OCI-LY7 (cell line): ENCODE results near the gene ISG20L2. TPM values are rescaled to one million over a fixed set of nuclear protein-coding genes. Genes with fewer than 3 reads are reported as not detected.
"Not testable (repeated sequence)": the region's sequence is repeated elsewhere in the genome, so short reads cannot be mapped to it uniquely, and the experiment has no call there.

ENCODE experiments used
- BruUV-seq: library from RNA; stranded (reverse); fragments of 400-500 nt; replicated peaks from 2 replicates; lab custom pipeline; 2021; lab: Mats Ljungman, UMichigan
- CTCF ChIA-PET: fragments of 300-600 bp; sonication (Branson Sonifier 250); formaldehyde crosslinking; loops from one replicate; lab custom pipeline; 2022; ENCODE audit warnings: antibody characterized with exemption; ENCODE audit not compliant: unreplicated experiment; lab: Charles Lee
- POLR2A ChIA-PET: fragments of 300-600 bp; sonication (Branson Sonifier 250); formaldehyde crosslinking; loops from one replicate; lab custom pipeline; 2022; ENCODE audit warnings: antibody characterized with exemption; lab: Charles Lee
- DNase-seq: peaks from one replicate; pipeline ENCODE4 v3.0.0-alpha.2; 2015; ENCODE audit warnings: low spot score
- H2AFZ ChIP-seq: fragments of 200-600 bp; sonication (generic), shearing (Covaris generic); 2 replicates; pipeline ENCODE4 v1.6.1; 2014; ENCODE audit warnings: mild to moderate bottlenecking, antibody characterized with exemption, low read length, moderate library complexity
- H3K27ac ChIP-seq: fragments of 200-600 bp; sonication (generic); 2 replicates; pipeline ENCODE4 v1.5.1; 2014; ENCODE audit warnings: mixed run types, low read depth, mild to moderate bottlenecking, moderate library complexity, low read length, inconsistent platforms; ENCODE audit not compliant: poor library complexity, severe bottlenecking
- H3K36me3 ChIP-seq: fragments of 200-600 bp; sonication (generic); 2 replicates; pipeline ENCODE4 v1.6.1; 2014; ENCODE audit warnings: mild to moderate bottlenecking, antibody characterized with exemption, low read length, moderate library complexity, mixed read lengths; ENCODE audit not compliant: insufficient read depth
- H3K4me1 ChIP-seq: fragments of 200-600 bp; sonication (generic); 2 replicates; pipeline ENCODE4 v1.5.1; 2014; ENCODE audit warnings: mild to moderate bottlenecking, low read length; ENCODE audit not compliant: insufficient read depth, poor library complexity, severe bottlenecking
- H3K4me2 ChIP-seq: fragments of 200-600 bp; sonication (generic); 2 replicates; pipeline ENCODE4 v1.6.1; 2014; ENCODE audit warnings: mild to moderate bottlenecking, low read length
- H3K4me3 ChIP-seq: fragments of 200-600 bp; sonication (generic); 2 replicates; pipeline ENCODE4 v1.5.1; 2014; ENCODE audit warnings: mild to moderate bottlenecking, low read depth, low read length; ENCODE audit not compliant: poor library complexity, severe bottlenecking
- H3K79me2 ChIP-seq: fragments of 200-600 bp; sonication (generic); 2 replicates; pipeline ENCODE4 v1.6.1; 2016; ENCODE audit warnings: low read depth, mild to moderate bottlenecking, low read length, moderate library complexity, mixed read lengths; ENCODE audit not compliant: insufficient read depth
- H3K9me2 ChIP-seq: fragments of 200-600 bp; sonication (generic); 2 replicates; pipeline ENCODE4 v1.6.1; 2016; ENCODE audit warnings: mild to moderate bottlenecking, low read length, mixed read lengths; ENCODE audit not compliant: insufficient read depth
- H3K9me3 ChIP-seq: fragments of 200-600 bp; sonication (generic); 2 replicates; pipeline ENCODE4 v1.6.1; 2014; ENCODE audit warnings: mild to moderate bottlenecking, mixed run types, low read length, mixed read lengths
- H4K20me1 ChIP-seq: fragments of 200-600 bp; sonication (generic); 2 replicates; pipeline ENCODE4 v1.6.1; 2014; ENCODE audit warnings: mild to moderate bottlenecking, antibody characterized with exemption, low read length, moderate library complexity, mixed read lengths; ENCODE audit not compliant: insufficient read depth
- EZH2phosphoT487 ChIP-seq: fragments of 200-600 bp; sonication (generic); IDR thresholded peaks from 2 replicates; pipeline ENCODE4 v1.6.1; 2018; ENCODE audit warnings: low read depth, borderline replicate concordance, mild to moderate bottlenecking, mixed run types, antibody characterized with exemption, low read length, moderate library complexity, mixed read lengths
- intact Hi-C: fragments of 100-400 bp; cut with micrococcal nuclease; formaldehyde crosslinking; loops from one replicate; pipeline ENCODE4 v1.10.0; 2022; ENCODE audit not compliant: unreplicated experiment
- total RNA-seq, 2 experiments: library from RNA; depleted of rRNA in 1 of 2; stranded (reverse); fragments of >200 nt in 1 of 2; shearing (Covaris generic) in 1 of 2; gene quantifications; 2 replicates each; pipeline ENCODE4 v1.2.3, GENCODE V29; 2014 to 2022
- TF ChIP-seq, protein P1 (sequence below): fragments of 200-600 bp; sonication (generic); conservative IDR thresholded peaks from 2 replicates; pipeline ENCODE4 v1.5.1; 2014; ENCODE audit warnings: mild to moderate bottlenecking, antibody characterized with exemption, low read length, moderate library complexity, mixed read lengths

ISG20L2 gene
- total RNA-seq, 2 experiments from 2014 or later: 37.9 to 74.1 TPM

DNA sequence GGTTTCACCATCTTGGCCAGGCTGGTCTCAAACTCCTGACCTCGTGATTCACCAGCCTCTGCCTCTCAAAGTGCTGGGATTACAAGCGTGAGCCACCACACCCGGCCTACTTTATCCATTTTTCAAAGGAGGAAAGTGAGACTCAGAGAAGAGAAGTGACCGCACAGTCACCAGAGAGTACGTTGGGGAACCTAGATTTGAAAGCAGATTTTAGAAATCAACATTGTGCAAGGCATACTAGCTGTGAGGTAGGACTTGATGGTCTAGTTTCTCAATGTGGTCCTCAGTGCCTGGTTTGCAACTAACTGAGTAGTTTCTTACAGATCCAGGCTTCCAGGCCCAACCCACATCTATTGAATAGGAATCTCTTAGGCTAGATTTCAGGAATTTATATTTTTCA is 37.1 kb upstream of the ISG20L2 start:
- BruUV-seq: no TSS peak
- intact Hi-C loops: no loop called here

DNA sequence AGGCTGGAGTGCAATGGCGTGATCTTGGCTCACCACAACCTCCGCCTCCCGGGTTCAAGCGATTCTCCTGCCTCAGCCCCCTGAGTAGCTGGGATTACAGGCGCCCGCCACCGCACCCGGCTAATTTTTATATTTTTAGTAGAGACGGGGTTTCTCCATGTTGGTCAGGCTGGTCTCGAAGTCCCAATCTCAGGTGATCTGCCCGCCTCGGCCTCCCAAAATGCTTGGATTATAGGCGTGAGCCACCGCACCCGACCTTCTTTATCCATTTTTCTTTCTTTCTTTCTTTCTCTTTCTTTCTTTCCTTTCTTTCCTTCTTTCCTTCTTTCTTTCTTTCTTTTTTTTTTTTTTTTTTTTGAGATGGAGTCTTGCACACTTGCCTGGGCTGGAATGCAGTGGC is 36.6 kb upstream of the ISG20L2 start:
- H3K9me3 ChIP-seq, CTCF ChIA-PET, intact Hi-C loops, DNase-seq, H3K9me2 ChIP-seq, BruUV-seq, H2AFZ ChIP-seq, H3K4me3 ChIP-seq, H3K4me2 ChIP-seq, H3K27ac ChIP-seq: not testable (repeated sequence)
- POLR2A ChIA-PET: interaction anchor here (1.4 kb wide), 1 partner anchor 13 kb away, joined by 6 read pairs; the partner anchor contains the start of gene HDGF
- Histone ChIP-seq H3K79me2 (peaks cover 36% of the 10 kb centered on the region), H3K4me1 (peaks cover 19% of the 10 kb centered on the region), H3K36me3 (peaks cover 12% of the 10 kb centered on the region), H4K20me1 (peaks cover 11% of the 10 kb centered on the region; the same call in 1 of the 2 replicates)

More for the DNA sequence above, 37.1 kb upstream of the ISG20L2 start:
- peaks cover 41% of the 10 kb centered on the region for H3K79me2 ChIP-seq
- ChIA-PET POLR2A (interaction anchor here (1.4 to 2.0 kb wide), 2 partner anchors 13 to 14 kb away, joined by 6 to 10 read pairs; partner anchors contain the start of gene HDGF), CTCF (interaction anchor here (0.7 kb wide), 1 partner anchor 40 kb away, joined by 3 read pairs; no protein-coding TSS in a partner anchor)
- H3K27ac ChIP-seq: peak overlapping the region; percentile 51
- peak overlapping the region; percentile 83; the same call in 1 of the 2 replicates for H2AFZ ChIP-seq
- H3K4me3 ChIP-seq: peak overlapping the region; percentile 82
- no peaks in the 10 kb centered on the region for H3K9me2 ChIP-seq
- H3K4me2 ChIP-seq: peak overlapping the region; percentile 99
- TF ChIP-seq, protein P1, sequence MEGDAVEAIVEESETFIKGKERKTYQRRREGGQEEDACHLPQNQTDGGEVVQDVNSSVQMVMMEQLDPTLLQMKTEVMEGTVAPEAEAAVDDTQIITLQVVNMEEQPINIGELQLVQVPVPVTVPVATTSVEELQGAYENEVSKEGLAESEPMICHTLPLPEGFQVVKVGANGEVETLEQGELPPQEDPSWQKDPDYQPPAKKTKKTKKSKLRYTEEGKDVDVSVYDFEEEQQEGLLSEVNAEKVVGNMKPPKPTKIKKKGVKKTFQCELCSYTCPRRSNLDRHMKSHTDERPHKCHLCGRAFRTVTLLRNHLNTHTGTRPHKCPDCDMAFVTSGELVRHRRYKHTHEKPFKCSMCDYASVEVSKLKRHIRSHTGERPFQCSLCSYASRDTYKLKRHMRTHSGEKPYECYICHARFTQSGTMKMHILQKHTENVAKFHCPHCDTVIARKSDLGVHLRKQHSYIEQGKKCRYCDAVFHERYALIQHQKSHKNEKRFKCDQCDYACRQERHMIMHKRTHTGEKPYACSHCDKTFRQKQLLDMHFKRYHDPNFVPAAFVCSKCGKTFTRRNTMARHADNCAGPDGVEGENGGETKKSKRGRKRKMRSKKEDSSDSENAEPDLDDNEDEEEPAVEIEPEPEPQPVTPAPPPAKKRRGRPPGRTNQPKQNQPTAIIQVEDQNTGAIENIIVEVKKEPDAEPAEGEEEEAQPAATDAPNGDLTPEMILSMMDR: no peak
- TF ChIP-seq EZH2phosphoT487: no peak
- peaks cover 19% of the 10 kb centered on the region for H3K4me1 ChIP-seq
- peaks cover 17% of the 10 kb centered on the region for H3K36me3 ChIP-seq
- H4K20me1 ChIP-seq: peaks cover 11% of the 10 kb centered on the region; the same call in 1 of the 2 replicates
- H3K9me3 ChIP-seq: no peaks in the 10 kb centered on the region
- no peak for DNase-seq

DNA sequence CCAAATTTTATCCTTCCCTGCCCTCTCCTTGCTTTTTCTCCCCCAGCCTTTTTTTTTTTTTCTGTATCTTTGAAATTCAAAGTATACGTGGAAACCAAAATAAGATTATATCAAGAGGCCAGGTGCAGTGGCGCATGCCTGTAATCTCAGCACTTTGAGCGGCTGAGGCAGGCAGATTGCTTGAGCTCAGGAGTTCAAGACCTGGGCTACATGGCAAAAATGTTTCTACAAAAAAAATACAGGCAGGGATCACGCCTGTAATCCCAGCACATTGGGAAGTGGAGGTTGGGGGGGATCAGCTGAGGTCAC is 32.2 kb upstream of the ISG20L2 start:
- H3K4me1 ChIP-seq: peaks cover 5% of the 10 kb centered on the region
- no peak overlapping the region for H2AFZ ChIP-seq
- no peak overlapping the region for H3K27ac ChIP-seq
- H4K20me1 ChIP-seq: no peaks in the 10 kb centered on the region
- no peak overlapping the region for H3K4me3 ChIP-seq
- DNase-seq: no peak
- intact Hi-C loops: no loop called here
- no peaks in the 10 kb centered on the region for H3K36me3 ChIP-seq
- no peaks in the 10 kb centered on the region for H3K9me2 ChIP-seq
- POLR2A ChIA-PET: interaction anchor here (0.7 to 2.3 kb wide), 2 partner anchors 9 to 12 kb away, joined by 3 to 7 read pairs; no protein-coding TSS in a partner anchor
- CTCF ChIA-PET: interaction anchor here (0.6 kb wide), 1 partner anchor 133 kb away, joined by 3 read pairs; no protein-coding TSS in a partner anchor
- TF ChIP-seq, protein P1: no peak
- no peak for TF ChIP-seq EZH2phosphoT487
- peaks cover 2% of the 10 kb centered on the region; the same call in 1 of the 2 replicates for H3K79me2 ChIP-seq
- no peaks in the 10 kb centered on the region for H3K9me3 ChIP-seq
- no TSS peak for BruUV-seq
- no peak overlapping the region for H3K4me2 ChIP-seq
